Measurements from ENCODE around the gene GABARAPL2. TPM values are rescaled to one million over a fixed set of nuclear protein-coding genes. Genes with fewer than 3 reads are reported as not detected.

Gene GABARAPL2
- total and polyA plus RNA-seq, 2 experiments from 2014 or later: 47.8 to 130 TPM

GRCh38 chr16:75615619-75616018, 49.4 kb downstream of the GABARAPL2 start:
- ATAC-seq: no peak

GRCh38 chr16:75616521-75617010, 50.4 kb downstream of the GABARAPL2 start:
- Mint-ChIP-seq H3K27me3 (ENCODE audit: insufficient read depth, low read depth, poor library complexity) (no peaks in the 10 kb centered on the region), H3K36me3 (ENCODE audit: low read depth) (peaks cover 73% of the 10 kb centered on the region)
- no peak for TF ChIP-seq NANOG (IDR thresholded peaks at IDR 0.05; ENCODE audit: borderline replicate concordance)
- TF ChIP-seq ZNF114 (CRISPR knock-in tag; IDR thresholded peaks at IDR 0.05): no peak
- no peak for TF ChIP-seq EZH2phosphoT487 (IDR thresholded peaks at IDR 0.05; ENCODE audit: unreplicated experiment)
- TF ChIP-seq ZNF462 (CRISPR knock-in tag; IDR thresholded peaks at IDR 0.05): no peak
- TF ChIP-seq, protein P1, sequence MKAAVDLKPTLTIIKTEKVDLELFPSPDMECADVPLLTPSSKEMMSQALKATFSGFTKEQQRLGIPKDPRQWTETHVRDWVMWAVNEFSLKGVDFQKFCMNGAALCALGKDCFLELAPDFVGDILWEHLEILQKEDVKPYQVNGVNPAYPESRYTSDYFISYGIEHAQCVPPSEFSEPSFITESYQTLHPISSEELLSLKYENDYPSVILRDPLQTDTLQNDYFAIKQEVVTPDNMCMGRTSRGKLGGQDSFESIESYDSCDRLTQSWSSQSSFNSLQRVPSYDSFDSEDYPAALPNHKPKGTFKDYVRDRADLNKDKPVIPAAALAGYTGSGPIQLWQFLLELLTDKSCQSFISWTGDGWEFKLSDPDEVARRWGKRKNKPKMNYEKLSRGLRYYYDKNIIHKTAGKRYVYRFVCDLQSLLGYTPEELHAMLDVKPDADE (IDR thresholded peaks at IDR 0.05): no peak
- no peak for TF ChIP-seq CREB1 (CRISPR knock-in tag; IDR thresholded peaks at IDR 0.05; ENCODE audit: low read depth)
- TF ChIP-seq, protein P2, sequence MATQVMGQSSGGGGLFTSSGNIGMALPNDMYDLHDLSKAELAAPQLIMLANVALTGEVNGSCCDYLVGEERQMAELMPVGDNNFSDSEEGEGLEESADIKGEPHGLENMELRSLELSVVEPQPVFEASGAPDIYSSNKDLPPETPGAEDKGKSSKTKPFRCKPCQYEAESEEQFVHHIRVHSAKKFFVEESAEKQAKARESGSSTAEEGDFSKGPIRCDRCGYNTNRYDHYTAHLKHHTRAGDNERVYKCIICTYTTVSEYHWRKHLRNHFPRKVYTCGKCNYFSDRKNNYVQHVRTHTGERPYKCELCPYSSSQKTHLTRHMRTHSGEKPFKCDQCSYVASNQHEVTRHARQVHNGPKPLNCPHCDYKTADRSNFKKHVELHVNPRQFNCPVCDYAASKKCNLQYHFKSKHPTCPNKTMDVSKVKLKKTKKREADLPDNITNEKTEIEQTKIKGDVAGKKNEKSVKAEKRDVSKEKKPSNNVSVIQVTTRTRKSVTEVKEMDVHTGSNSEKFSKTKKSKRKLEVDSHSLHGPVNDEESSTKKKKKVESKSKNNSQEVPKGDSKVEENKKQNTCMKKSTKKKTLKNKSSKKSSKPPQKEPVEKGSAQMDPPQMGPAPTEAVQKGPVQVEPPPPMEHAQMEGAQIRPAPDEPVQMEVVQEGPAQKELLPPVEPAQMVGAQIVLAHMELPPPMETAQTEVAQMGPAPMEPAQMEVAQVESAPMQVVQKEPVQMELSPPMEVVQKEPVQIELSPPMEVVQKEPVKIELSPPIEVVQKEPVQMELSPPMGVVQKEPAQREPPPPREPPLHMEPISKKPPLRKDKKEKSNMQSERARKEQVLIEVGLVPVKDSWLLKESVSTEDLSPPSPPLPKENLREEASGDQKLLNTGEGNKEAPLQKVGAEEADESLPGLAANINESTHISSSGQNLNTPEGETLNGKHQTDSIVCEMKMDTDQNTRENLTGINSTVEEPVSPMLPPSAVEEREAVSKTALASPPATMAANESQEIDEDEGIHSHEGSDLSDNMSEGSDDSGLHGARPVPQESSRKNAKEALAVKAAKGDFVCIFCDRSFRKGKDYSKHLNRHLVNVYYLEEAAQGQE (IDR thresholded peaks at IDR 0.05; ENCODE audit: unreplicated experiment): no peak
- no peak for TF ChIP-seq STAT1 (IDR thresholded peaks at IDR 0.05; ENCODE audit: unreplicated experiment)
- TF ChIP-seq JUNB (IDR thresholded peaks at IDR 0.05; ENCODE audit: unreplicated experiment): no peak

More at GRCh38 chr16:75615619-75616018, 49.4 kb downstream of the GABARAPL2 start:
- no peak for DNase-seq (ENCODE audit: low spot score)
- H3K27me3 Mint-ChIP-seq (ENCODE audit: insufficient read depth, low read depth, poor library complexity): no peaks in the 10 kb centered on the region
- no peaks in the 10 kb centered on the region for H3K4me1 Mint-ChIP-seq
- Histone ChIP-seq H3K4me1 (ENCODE audit: insufficient read depth) (no peaks in the 10 kb centered on the region), H3K4me2 (no peak overlapping the region), H4K20me1 (replicated peaks; ENCODE audit: insufficient read depth) (no peaks in the 10 kb centered on the region; the same call in none of the 2 replicates), H3K27me3 (ENCODE audit: insufficient read depth) (no peaks in the 10 kb centered on the region), H3K27ac (ENCODE audit: low read depth) (no peak overlapping the region), H3K9me2 (ENCODE audit: insufficient read depth) (no peaks in the 10 kb centered on the region), H3K36me3 (ENCODE audit: insufficient read depth) (peaks cover 46% of the 10 kb centered on the region), H3K79me2 (replicated peaks; ENCODE audit: insufficient read depth) (no peaks in the 10 kb centered on the region), H2AFZ (no peak overlapping the region), H3K4me3 (no peak overlapping the region), H3F3A (replicated peaks; ENCODE audit: low read depth) (no peaks in the 10 kb centered on the region)
- H3K4me3 Mint-ChIP-seq: no peak overlapping the region
- TF ChIP-seq NANOG (IDR thresholded peaks at IDR 0.05; ENCODE audit: borderline replicate concordance) (no peak), STAT1 (IDR thresholded peaks at IDR 0.05; ENCODE audit: unreplicated experiment) (no peak), JUNB (IDR thresholded peaks at IDR 0.05; ENCODE audit: unreplicated experiment) (no peak)
- no peak overlapping the region for H3K27ac Mint-ChIP-seq
- H3K36me3 Mint-ChIP-seq (ENCODE audit: low read depth): peaks cover 76% of the 10 kb centered on the region
- no peaks in the 10 kb centered on the region for H3K9me3 Mint-ChIP-seq

More at GRCh38 chr16:75616521-75617010, 50.4 kb downstream of the GABARAPL2 start:
- Mint-ChIP-seq H3K4me1 (peaks cover 2% of the 10 kb centered on the region; the same call in 2 of the 3 replicates), H3K9me3 (no peaks in the 10 kb centered on the region), H3K4me3 (no peak overlapping the region), H3K27ac (no peak overlapping the region)
- H3K36me3 ChIP-seq (ENCODE audit: insufficient read depth): peaks cover 40% of the 10 kb centered on the region
- no peak overlapping the region for H3K27ac ChIP-seq (ENCODE audit: low read depth)
- no peak overlapping the region for H3K4me3 ChIP-seq
- no peaks in the 10 kb centered on the region for H3K9me2 ChIP-seq (ENCODE audit: insufficient read depth)
- H3F3A ChIP-seq (replicated peaks; ENCODE audit: low read depth): no peaks in the 10 kb centered on the region
- H2AFZ ChIP-seq: no peak overlapping the region
- H3K4me1 ChIP-seq (ENCODE audit: insufficient read depth): peaks cover under 1% of the 10 kb centered on the region; the same call in 1 of the 2 replicates
- DNase-seq (ENCODE audit: low spot score): no peak
- ATAC-seq: no peak
- no peak overlapping the region for H3K4me2 ChIP-seq
- no peaks in the 10 kb centered on the region; the same call in none of the 2 replicates for H4K20me1 ChIP-seq (replicated peaks; ENCODE audit: insufficient read depth)
- H3K27me3 ChIP-seq (ENCODE audit: insufficient read depth): no peaks in the 10 kb centered on the region
- H3K79me2 ChIP-seq (replicated peaks; ENCODE audit: insufficient read depth): peaks cover 2% of the 10 kb centered on the region; the same call in 1 of the 2 replicates
